H54 (cell line): ENCODE data around the gene LRRC7.
"Not testable (repeated sequence)": the region's sequence is repeated elsewhere in the genome, so short reads cannot be mapped to it uniquely, and the experiment has no call there.

Experiments used
- DNase-seq: peaks from one replicate; pipeline ENCODE4 v3.0.0; 2011; ENCODE audit warnings: low spot score, mixed read lengths; ENCODE audit not compliant: insufficient read length
- FAIRE-seq: peaks from 3 replicates; lab custom pipeline; 2011; peaks lifted over from hg19 to GRCh38; lab: Jason Lieb, UNC
- POLR2A ChIP-seq: IDR thresholded peaks from 2 replicates; pipeline ENCODE4 v1.6.1; 2011; ENCODE audit warnings: low read depth, mild to moderate bottlenecking, low read length

Gene LRRC7

GRCh38 chr1:70041317-70042045 is 473.8 kb downstream of the LRRC7 start:
- DNase-seq (no peak), FAIRE-seq (no peak)
- TF ChIP-seq POLR2A, result no peak

GRCh38 chr1:70042090-70042731 is 474.5 kb downstream of the LRRC7 start:
- no peak for FAIRE-seq
- DNase-seq, result no peak
- TF ChIP-seq POLR2A, result no peak

- FAIRE-seq (peak; percentile 89), DNase-seq (no peak)
Observed at GRCh38 chr1:70043804-70044203, 476.1 kb downstream of the LRRC7 start.

DNA sequence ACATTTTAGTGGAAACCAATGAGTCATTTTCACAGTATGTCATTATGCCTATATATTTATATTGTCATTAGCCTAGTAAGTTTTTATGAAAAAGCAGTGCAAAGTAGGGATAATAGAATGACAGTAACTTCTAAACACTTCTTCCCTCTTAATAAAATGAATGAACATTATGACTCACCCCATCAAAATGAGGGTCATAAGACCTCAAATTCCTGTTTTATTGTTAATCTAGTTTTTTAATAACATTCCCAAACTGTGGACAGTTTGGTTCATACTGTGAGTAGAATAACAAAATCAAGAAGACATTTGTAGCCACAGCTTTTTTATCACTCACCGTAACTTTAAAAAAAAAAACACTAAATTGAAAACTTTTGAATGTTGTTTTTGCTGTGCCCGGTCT is 477.1 kb downstream of the LRRC7 start:
- DNase-seq (no peak), FAIRE-seq (no peak)
- TF ChIP-seq POLR2A, result no peak

More at GRCh38 chr1:70043804-70044203, 476.1 kb downstream of the LRRC7 start:
- no peak for TF ChIP-seq POLR2A

- not testable (repeated sequence) for DNase-seq, FAIRE-seq
Observed at GRCh38 chr1:70045581-70045980, 477.9 kb downstream of the LRRC7 start.

DNA sequence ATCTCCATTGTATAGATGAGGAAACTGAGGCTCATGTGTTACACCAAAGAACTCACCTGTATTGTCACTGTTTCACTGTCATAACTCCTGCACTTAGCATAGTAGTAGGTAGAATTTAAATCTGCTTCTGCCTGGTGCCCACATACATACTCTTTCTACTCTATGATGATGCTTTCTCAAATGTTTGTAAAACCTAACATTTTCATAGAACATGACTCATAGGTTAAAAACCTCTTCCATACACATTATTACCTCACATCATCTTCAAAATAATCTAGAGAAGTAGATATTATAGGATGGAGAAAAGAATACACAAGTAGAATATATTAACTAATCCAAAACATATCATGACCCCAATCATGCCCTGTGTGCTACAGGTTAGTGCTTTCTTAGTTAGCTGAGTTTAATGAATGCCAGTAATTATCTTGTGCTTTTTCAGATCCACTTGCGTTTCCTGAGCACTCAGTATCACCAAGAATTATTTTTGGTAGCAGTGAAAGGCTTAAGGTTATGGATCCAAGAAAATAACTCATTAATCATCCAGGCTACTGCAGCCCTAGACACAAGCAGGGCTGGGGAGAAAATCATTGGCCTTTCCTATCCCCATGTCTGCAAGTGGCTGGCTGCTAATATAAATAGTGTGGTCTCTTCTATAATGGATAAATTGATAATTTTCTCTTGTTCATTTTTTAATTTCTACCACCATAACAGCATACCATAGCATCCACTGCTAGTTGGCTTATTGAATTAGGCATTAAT is 480.8 kb downstream of the LRRC7 start:
- TF ChIP-seq POLR2A, result no peak
- FAIRE-seq (peak; percentile 36), DNase-seq (no peak)

GRCh38 chr1:70051926-70052325 is 484.2 kb downstream of the LRRC7 start:
- DNase-seq (no peak), FAIRE-seq (no peak)
- no peak for TF ChIP-seq POLR2A

DNA sequence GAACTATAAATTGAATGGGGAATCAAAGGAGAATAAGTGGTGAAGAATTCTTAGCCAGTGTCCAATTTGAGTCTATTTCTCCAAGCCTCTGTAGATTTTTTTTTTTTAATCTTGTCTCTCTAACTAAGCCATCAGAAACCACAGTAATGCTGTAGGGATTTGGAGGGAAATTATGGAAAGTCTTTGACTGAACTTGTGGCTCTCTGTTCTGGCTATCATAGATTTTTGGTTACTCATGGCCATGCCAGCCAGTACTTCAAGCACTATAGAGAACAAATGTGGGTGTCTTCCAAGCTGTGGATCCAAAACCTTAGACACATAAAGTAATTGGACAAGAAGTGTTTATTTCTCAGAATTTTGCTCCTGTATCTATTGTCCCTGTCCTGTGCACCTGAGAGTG is 489.8 kb downstream of the LRRC7 start:
- DNase-seq (no peak), FAIRE-seq (no peak)
- TF ChIP-seq POLR2A, result no peak

GRCh38 chr1:70061231-70061630 is 493.5 kb downstream of the LRRC7 start:
- FAIRE-seq (no peak), DNase-seq (no peak)
- no peak for TF ChIP-seq POLR2A

DNA sequence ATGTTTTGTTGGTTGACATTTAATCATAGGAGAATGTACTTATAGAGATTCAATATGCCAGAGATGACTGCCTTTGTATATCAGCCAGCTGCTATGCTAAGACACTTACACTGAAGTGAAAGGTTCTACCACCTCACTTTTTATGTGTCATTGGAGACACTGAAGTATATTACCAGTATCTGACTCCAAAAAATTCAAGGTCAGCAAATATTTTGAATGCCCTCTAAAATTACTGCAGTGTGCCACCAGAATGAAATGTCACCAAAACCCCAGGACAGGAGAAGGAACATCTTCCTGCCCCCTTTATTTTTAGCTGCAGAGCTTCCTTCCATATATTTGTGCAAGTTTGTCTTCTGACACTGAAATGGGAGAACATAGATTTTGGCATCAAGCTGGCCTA is 496.1 kb downstream of the LRRC7 start:
- DNase-seq, result no peak

DNA sequence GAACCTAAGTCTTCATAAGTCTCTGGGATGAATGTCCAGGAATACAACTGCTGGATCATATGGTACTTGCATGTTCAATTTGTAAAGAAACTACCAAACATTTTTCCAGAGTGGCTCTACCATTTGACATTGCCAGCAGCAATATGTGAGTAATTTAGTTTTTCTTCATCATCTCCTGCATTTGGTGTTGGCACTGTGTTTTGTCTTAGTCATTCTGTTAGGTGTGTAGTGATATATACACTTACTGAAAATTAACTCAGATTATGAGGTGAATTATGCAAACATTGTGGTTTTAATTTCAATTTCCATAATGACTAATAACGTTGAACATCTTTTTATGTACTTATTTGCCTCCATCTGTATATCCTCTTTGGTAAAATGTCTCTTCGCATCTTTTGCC is 499.0 kb downstream of the LRRC7 start:
- DNase-seq, result no peak
- TF ChIP-seq POLR2A, result no peak
- no peak for FAIRE-seq

More for the DNA sequence above, 496.1 kb downstream of the LRRC7 start:
- no peak for TF ChIP-seq POLR2A
- FAIRE-seq, result no peak

DNA sequence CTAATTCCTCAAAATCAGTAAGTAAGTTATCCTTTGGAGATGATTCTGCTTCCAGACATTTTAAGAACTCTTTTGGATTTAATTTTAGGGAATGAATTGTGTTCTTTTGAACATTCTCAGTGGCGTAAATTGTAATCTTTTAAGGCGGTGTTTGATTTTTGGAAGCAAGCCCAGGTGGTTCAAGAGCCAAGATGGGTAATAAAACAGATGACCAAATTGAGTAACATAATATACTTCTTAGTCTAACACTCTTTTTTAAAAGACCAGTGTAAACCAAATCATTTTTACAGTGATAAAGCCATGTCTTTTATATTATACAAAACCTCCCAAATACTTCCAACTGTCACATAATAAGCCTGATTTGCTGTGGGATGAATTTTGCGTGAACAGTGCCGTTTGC is 503.9 kb downstream of the LRRC7 start:
- DNase-seq (no peak), FAIRE-seq (no peak)

GRCh38 chr1:70072231-70072751 is 504.6 kb downstream of the LRRC7 start:
- no peak for TF ChIP-seq POLR2A
- DNase-seq (no peak), FAIRE-seq (peak; percentile 30)

More for the DNA sequence above, 503.9 kb downstream of the LRRC7 start:
- no peak for TF ChIP-seq POLR2A

DNA sequence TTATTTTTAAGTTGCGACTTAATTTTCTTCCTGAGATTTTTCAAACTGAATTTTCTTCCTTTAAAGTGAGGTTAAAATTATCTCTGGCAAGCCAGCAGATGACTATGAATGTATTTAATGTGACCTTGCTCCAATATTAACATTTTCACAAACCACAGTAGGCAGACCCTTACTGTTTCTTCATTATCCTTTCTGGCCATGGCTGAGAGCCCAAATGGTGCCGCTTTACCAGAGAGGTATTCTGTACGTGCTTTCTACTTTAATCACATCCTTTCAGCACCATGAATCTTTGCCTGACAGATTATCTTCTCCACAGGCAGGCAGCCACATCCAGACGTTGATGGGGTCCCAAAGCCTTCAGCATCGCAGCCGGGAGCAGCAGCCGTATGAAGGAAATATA is 508.0 kb downstream of the LRRC7 start:
- no peak for TF ChIP-seq POLR2A
- FAIRE-seq, result no peak
- no peak for DNase-seq
